Lower lobe of right lung (tissue), 2 donors: Measurements from ENCODE around the gene TMPRSS9. TPM values are rescaled to one million over a fixed set of nuclear protein-coding genes. Genes with fewer than 3 reads are reported as not detected.
A peak's percentile ranks its signal among the peaks of the same experiment; 100 is the strongest.

Experiments
- ATAC-seq, 2 donors: fragments of 200-7000 bp; cut with Tn5 transposase; one replicate each; pipeline ENCODE4 v1.9.1; 2020 to 2022; ENCODE audit warnings: mild to moderate bottlenecking in 2 of 2, moderate library complexity in 2 of 2
- DNase-seq: peaks from one replicate; pipeline ENCODE4 v3.0.0-alpha.2; 2020
- H3K27ac ChIP-seq: fragments of 200-600 bp; one replicate; pipeline ENCODE4 v1.8.0; 2022
- H3K27me3 ChIP-seq: fragments of 200-600 bp; one replicate; pipeline ENCODE4 v1.8.0; 2022; ENCODE audit warnings: low read depth
- H3K36me3 ChIP-seq: fragments of 200-600 bp; one replicate; pipeline ENCODE4 v1.8.0; 2022; ENCODE audit warnings: mild to moderate bottlenecking
- H3K4me1 ChIP-seq: fragments of 200-600 bp; one replicate; pipeline ENCODE4 v1.8.0; 2022
- H3K4me3 ChIP-seq: fragments of 200-600 bp; one replicate; pipeline ENCODE4 v1.8.0; 2022; ENCODE audit warnings: mild to moderate bottlenecking
- H3K9me3 ChIP-seq: fragments of 200-600 bp; one replicate; pipeline ENCODE4 v1.8.0; 2022
- CTCF ChIP-seq: fragments of 200-600 bp; IDR thresholded peaks from one replicate; pipeline ENCODE4 v1.8.0; 2022; ENCODE audit warnings: antibody characterized with exemption, mild to moderate bottlenecking
- intact Hi-C: fragments of 100-400 bp; cut with DNase I; formaldehyde crosslinking; loops from one replicate; pipeline ENCODE4 v1.11.0; 2022
- total RNA-seq: library from RNA; stranded (reverse); fragmentation: NEBNext Ultra II Directional; extraction: Animal tissue kit (Norgen Biotek cat#: 25700); gene quantifications from one replicate; pipeline ENCODE4 v1.2.1, GENCODE V29; 2021
- donor health status: DM: no; HTN: yes; CAD: no; lungs with severe emphysema.

The TMPRSS9 gene
- total RNA-seq, 1 donor from 2014 or later, result not detected

- Histone ChIP-seq H3K9me3 (no peaks in the 10 kb centered on the region), H3K4me1 (peaks cover 28% of the 10 kb centered on the region), H3K4me3 (no peak overlapping the region), H3K27me3 (no peaks in the 10 kb centered on the region), H3K36me3 (peaks cover 14% of the 10 kb centered on the region), H3K27ac (no peak overlapping the region)
- intact Hi-C loops, result no loop called here
- DNase-seq, result no peak
- no peak for TF ChIP-seq CTCF
- ATAC-seq, result no peak
These were observed 64.9 kb downstream of the TMPRSS9 start for GRCh38 chr19:2424686-2425621.

GRCh38 chr19:2425622-2426581 is 65.8 kb downstream of the TMPRSS9 start:
- intact Hi-C loops, result no loop called here
- no peak for TF ChIP-seq CTCF
- Histone ChIP-seq H3K36me3 (peaks cover 18% of the 10 kb centered on the region), H3K27me3 (no peaks in the 10 kb centered on the region), H3K27ac (no peak overlapping the region), H3K9me3 (no peaks in the 10 kb centered on the region), H3K4me3 (peak overlapping the region; percentile 96), H3K4me1 (peaks cover 28% of the 10 kb centered on the region)
- DNase-seq, result no peak
- no peak for ATAC-seq

- ATAC-seq, result peak; percentile 23 to 45
- Histone ChIP-seq H3K4me3 (peak overlapping the region; percentile 96), H3K9me3 (no peaks in the 10 kb centered on the region), H3K27ac (peak overlapping the region; percentile 95), H3K27me3 (no peaks in the 10 kb centered on the region), H3K36me3 (peaks cover 27% of the 10 kb centered on the region), H3K4me1 (peaks cover 28% of the 10 kb centered on the region)
- no peak for TF ChIP-seq CTCF
- intact Hi-C loops, result no loop called here
- peak; percentile 62 for DNase-seq
These were observed 66.8 kb downstream of the TMPRSS9 start for GRCh38 chr19:2426611-2427428.

GRCh38 chr19:2427429-2428320 is 67.6 kb downstream of the TMPRSS9 start, which contains the start of gene TIMM13:
TSS of gene TIMM13 (minus strand) at chr19:2427586. CDS start at chr19:2427533, 53 bp downstream.
- peak; percentile 97 for ATAC-seq
- peaks cover 28% of the 10 kb centered on the region for H3K4me1 ChIP-seq
- H3K36me3 ChIP-seq, result peaks cover 31% of the 10 kb centered on the region
- no peak for TF ChIP-seq CTCF
- no peaks in the 10 kb centered on the region for H3K9me3 ChIP-seq
- H3K27me3 ChIP-seq, result no peaks in the 10 kb centered on the region
- DNase-seq, result peak; percentile 98
- peak within 1 kb of the TSS; percentile 96 for H3K4me3 ChIP-seq
- intact Hi-C loops, result no loop called here
- peak within 1 kb of the TSS; percentile 95 for H3K27ac ChIP-seq
